GM12872 (cell line): ENCODE data around the gene PLCG2.

Source experiments
- TF ChIP-seq, protein P1 (sequence below): IDR thresholded peaks from 3 replicates; pipeline ENCODE4 v1.5.1; 2011; ENCODE audit warnings: low read depth, mild to moderate bottlenecking, low read length, moderate library complexity; ENCODE audit not compliant: insufficient read depth

The PLCG2 gene

DNA sequence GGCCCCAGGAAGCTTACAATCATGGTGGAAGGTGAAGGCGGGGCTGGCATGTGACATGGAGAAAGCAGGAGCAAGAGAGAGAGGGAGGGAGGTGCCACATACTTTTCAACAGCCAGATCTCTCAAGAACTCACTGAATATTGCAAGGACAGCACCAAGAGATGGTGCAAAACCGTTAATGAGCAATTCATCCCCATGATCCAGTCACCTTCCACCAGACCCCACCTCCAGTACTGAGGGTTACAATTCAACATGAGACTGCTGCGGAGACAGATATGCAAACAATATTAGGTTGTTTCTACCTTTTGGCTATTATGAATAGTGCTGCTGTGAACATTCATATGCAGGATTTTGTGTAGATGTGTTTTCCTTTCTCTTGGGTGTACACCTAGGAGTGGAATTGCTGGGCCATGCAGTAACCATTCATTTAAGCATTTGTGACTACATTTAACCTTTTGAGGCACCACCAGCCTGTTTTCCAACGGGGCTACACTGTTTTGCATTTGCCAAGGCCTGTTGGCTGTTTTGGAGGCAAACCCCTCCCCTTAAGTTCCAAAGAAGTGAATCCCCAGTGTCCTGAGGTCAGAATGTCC is 28.8 kb downstream of the PLCG2 start:
- TF ChIP-seq, protein P1, sequence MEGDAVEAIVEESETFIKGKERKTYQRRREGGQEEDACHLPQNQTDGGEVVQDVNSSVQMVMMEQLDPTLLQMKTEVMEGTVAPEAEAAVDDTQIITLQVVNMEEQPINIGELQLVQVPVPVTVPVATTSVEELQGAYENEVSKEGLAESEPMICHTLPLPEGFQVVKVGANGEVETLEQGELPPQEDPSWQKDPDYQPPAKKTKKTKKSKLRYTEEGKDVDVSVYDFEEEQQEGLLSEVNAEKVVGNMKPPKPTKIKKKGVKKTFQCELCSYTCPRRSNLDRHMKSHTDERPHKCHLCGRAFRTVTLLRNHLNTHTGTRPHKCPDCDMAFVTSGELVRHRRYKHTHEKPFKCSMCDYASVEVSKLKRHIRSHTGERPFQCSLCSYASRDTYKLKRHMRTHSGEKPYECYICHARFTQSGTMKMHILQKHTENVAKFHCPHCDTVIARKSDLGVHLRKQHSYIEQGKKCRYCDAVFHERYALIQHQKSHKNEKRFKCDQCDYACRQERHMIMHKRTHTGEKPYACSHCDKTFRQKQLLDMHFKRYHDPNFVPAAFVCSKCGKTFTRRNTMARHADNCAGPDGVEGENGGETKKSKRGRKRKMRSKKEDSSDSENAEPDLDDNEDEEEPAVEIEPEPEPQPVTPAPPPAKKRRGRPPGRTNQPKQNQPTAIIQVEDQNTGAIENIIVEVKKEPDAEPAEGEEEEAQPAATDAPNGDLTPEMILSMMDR: no peak

DNA sequence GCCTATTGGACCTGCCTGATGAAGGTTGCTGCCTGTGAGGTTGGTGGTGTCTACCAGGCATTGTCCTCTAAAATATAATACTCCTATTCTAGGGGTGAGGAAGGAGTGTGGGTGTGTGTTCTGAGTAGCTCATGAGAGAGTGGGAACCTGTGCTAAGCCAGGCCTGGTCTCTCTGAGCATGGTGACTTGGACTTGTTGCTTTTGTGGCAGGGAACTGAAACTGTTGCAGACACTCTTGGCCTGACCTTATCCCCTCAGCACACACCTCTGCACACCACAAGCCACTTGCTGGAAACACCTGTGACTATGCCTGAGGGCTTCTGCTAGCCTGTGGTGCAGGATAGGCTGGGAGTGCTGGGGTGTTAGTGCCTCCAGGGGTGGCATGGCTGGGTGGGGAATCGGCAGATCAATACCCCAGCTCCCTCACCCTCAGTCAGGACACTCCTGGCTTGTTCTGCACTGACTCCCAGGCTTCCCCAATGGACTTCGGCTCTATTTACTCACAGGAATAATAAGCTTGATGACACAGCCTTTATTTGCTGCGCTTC is 29.9 kb downstream of the PLCG2 start:
- TF ChIP-seq, protein P1: no peak

DNA sequence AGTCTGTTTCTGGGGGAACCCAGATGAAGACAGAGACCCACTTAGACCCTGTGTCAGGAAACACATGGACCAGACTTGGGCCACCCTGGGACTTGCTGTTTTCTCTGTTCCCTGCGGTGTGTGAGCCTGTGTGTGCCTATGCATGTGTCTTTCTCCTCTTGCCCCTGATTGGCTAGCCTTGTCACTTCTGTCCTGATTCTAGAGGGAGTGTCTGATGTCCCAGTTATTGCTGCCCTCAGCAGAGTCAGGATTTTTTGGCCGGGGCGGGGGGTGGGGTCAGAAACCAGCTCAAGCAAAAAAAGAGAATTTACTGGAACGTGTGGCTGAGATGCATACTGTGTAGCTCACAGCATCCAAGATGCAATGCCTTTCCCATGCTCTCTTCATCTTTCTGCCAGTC is 30.5 kb downstream of the PLCG2 start:
- TF ChIP-seq, protein P1: no peak; the same call in 2 of the 3 replicates

DNA sequence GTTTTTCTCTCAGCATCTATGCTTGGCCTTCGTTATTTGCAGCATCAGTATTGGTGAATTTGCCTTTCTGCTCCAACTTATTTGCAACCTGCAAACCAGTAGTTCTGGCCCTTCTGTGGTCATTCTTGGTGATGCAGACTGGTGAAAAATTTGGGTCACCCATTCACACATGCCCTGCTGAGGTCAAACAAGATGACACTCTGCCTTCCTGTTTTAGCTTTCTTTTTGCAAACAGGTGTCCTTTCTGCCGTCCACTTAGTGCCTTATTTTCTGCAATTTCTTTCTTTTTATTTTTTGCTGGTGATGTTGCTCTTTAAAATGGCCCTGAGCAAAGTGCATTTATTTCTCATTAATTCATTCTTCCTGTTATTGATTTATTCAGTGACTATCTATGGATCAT is 31.3 kb downstream of the PLCG2 start:
- TF ChIP-seq, protein P1: peak; percentile 28; the same call in 1 of the 3 replicates

DNA sequence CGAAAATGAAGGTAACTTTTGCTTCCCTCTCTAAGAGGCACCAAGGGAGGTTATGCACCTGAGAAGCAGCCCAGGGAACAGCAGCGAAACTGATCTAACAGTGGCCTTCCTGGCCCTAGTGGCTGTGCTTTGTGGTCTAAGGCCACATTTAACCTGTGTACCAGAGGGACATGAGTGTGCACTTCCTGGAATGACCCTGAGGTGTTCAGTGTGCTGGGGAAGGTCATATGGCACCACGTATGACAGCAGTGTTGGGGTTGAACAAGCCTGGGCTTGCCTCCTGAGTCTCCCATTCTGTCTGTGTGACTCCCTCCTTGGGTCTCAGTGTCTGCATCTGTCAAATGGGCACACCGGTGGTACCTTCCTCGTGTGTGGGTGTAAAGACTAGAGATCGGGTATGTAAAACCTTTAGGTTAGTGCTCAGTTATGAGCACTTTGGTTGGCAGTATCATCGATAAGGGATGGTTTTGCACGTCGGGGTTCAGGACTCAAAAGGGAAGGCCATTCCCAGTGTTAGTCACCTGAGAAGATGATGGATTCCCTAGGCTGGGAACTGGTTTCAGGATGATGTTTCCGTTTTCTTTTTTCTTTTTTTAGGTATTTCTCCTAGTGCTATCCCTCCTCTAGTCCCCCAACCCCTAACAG is 31.9 kb downstream of the PLCG2 start:
- TF ChIP-seq, protein P1: no peak; the same call in 2 of the 3 replicates

DNA sequence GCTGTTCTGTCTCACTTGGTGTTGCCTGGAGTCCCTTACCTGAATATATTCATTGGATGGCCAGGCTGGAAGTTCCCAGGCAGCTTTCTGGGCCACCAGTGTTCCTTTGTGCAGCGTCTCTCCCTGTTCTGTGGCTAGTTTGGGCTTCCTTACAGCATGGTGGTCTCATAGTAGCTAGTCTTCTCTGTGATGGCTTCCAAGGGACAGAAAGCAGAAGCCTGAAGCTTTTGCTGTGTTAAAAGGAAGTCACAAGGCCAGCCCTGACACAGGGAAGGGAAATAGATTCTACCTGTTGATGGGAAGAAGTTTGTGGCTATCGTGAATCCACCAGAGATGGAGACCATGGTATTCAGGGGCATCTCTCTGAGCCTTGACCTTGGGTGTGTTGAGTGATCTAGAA is 34.6 kb downstream of the PLCG2 start:
- TF ChIP-seq, protein P1: no peak

DNA sequence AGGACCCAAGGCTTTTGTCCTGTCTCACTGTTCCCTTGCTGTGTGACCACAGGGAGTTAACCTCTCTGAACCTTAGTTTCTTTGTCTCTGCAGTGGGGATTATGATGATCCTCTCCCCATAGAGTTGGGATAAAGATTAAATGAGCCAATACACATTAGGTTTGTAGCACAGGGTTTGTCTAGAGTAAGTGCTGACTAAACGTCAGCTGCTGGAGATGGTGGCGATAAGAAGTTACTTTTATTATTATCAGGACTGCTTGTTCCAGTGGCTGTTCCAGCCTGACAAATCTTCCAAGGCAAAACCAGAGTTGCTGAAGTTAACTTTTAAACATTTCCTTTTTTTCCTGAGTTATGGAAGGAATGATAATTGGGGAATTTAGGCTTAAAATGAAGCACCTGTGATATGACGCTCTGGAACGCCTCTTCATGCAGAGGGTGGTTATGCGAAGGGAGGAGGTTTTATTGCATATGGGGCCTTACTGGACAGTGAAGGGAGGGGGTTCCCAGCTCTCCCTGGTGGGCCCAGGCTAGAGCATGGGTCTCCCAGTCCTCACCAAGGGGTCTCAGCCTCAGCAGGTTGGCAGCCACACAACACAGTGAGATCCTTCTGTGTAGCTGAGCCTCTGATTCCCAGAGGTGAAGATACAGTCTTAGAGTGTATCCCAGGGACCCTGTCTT is 35.8 kb downstream of the PLCG2 start:
- TF ChIP-seq, protein P1: no peak
